ENCODE data around the gene KCNC1. TPM values are rescaled to one million over a fixed set of nuclear protein-coding genes. Genes with fewer than 3 reads are reported as not detected.

KCNC1 gene
- total and polyA plus RNA-seq, 2 experiments from 2014 or later: 0.11 TPM; not detected in 1

DNA sequence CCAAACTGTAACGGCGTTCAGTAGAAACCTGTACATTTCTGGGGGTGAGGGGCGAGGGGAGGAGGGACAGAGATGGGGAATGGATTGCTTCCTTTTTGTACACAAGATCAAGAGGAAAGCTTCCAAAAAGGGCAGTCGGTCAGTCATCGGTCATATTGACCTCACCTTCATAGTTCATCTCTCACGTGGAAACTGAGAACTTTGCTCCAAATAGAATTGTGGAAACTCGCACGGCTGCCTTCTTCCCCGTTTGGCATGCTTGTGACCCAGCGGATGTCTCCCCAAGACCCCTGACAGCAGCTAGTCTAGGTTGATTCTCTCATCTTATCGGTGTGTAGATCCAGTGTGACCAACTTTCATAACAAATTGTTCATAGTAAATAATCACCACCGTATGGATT lies 47.6 kb downstream of the KCNC1 start:
- Histone ChIP-seq H3F3A (replicated peaks; ENCODE audit: low read depth) (no peaks in the 10 kb centered on the region), H3K79me2 (replicated peaks; ENCODE audit: insufficient read depth) (no peaks in the 10 kb centered on the region), H3K27me3 (ENCODE audit: insufficient read depth) (no peaks in the 10 kb centered on the region), H3K36me3 (ENCODE audit: insufficient read depth) (no peaks in the 10 kb centered on the region), H3K4me1 (ENCODE audit: insufficient read depth) (no peaks in the 10 kb centered on the region), H4K20me1 (replicated peaks; ENCODE audit: insufficient read depth) (no peaks in the 10 kb centered on the region), H3K4me3 (no peak overlapping the region), H3K4me2 (no peak overlapping the region), H3K27ac (ENCODE audit: low read depth) (no peak overlapping the region), H2AFZ (no peak overlapping the region), H3K9me2 (ENCODE audit: insufficient read depth) (no peaks in the 10 kb centered on the region)
- Mint-ChIP-seq H3K4me1 (no peaks in the 10 kb centered on the region; the same call in 2 of the 3 replicates), H3K4me3 (no peak overlapping the region), H3K9me3 (no peaks in the 10 kb centered on the region), H3K27ac (no peak overlapping the region), H3K36me3 (ENCODE audit: low read depth) (no peaks in the 10 kb centered on the region; the same call in 2 of the 3 replicates), H3K27me3 (ENCODE audit: insufficient read depth, low read depth, poor library complexity) (peaks cover 6% of the 10 kb centered on the region)
- ATAC-seq (no peak), DNase-seq (ENCODE audit: low spot score) (no peak)
- no peak for TF ChIP-seq REST (IDR thresholded peaks at IDR 0.05; ENCODE audit: unreplicated experiment)

- DNase-seq (ENCODE audit: low spot score) (no peak), ATAC-seq (no peak)
- H3K4me3 ChIP-seq: no peak overlapping the region
- H3F3A ChIP-seq (replicated peaks; ENCODE audit: low read depth): no peaks in the 10 kb centered on the region
- Mint-ChIP-seq H3K27ac (no peak overlapping the region), H3K36me3 (ENCODE audit: low read depth) (no peaks in the 10 kb centered on the region; the same call in 2 of the 3 replicates), H3K27me3 (ENCODE audit: insufficient read depth, low read depth, poor library complexity) (peaks cover 6% of the 10 kb centered on the region), H3K4me1 (no peaks in the 10 kb centered on the region; the same call in 2 of the 3 replicates), H3K4me3 (no peak overlapping the region), H3K9me3 (no peaks in the 10 kb centered on the region)
- H3K4me2 ChIP-seq: no peak overlapping the region
- no peak overlapping the region for H3K27ac ChIP-seq (ENCODE audit: low read depth)
- no peaks in the 10 kb centered on the region for H3K4me1 ChIP-seq (ENCODE audit: insufficient read depth)
- no peaks in the 10 kb centered on the region for H3K9me2 ChIP-seq (ENCODE audit: insufficient read depth)
- no peaks in the 10 kb centered on the region for H4K20me1 ChIP-seq (replicated peaks; ENCODE audit: insufficient read depth)
- H3K79me2 ChIP-seq (replicated peaks; ENCODE audit: insufficient read depth): no peaks in the 10 kb centered on the region
- H3K36me3 ChIP-seq (ENCODE audit: insufficient read depth): no peaks in the 10 kb centered on the region
- no peaks in the 10 kb centered on the region for H3K27me3 ChIP-seq (ENCODE audit: insufficient read depth)
- H2AFZ ChIP-seq: no peak overlapping the region
- TF ChIP-seq, protein P1, sequence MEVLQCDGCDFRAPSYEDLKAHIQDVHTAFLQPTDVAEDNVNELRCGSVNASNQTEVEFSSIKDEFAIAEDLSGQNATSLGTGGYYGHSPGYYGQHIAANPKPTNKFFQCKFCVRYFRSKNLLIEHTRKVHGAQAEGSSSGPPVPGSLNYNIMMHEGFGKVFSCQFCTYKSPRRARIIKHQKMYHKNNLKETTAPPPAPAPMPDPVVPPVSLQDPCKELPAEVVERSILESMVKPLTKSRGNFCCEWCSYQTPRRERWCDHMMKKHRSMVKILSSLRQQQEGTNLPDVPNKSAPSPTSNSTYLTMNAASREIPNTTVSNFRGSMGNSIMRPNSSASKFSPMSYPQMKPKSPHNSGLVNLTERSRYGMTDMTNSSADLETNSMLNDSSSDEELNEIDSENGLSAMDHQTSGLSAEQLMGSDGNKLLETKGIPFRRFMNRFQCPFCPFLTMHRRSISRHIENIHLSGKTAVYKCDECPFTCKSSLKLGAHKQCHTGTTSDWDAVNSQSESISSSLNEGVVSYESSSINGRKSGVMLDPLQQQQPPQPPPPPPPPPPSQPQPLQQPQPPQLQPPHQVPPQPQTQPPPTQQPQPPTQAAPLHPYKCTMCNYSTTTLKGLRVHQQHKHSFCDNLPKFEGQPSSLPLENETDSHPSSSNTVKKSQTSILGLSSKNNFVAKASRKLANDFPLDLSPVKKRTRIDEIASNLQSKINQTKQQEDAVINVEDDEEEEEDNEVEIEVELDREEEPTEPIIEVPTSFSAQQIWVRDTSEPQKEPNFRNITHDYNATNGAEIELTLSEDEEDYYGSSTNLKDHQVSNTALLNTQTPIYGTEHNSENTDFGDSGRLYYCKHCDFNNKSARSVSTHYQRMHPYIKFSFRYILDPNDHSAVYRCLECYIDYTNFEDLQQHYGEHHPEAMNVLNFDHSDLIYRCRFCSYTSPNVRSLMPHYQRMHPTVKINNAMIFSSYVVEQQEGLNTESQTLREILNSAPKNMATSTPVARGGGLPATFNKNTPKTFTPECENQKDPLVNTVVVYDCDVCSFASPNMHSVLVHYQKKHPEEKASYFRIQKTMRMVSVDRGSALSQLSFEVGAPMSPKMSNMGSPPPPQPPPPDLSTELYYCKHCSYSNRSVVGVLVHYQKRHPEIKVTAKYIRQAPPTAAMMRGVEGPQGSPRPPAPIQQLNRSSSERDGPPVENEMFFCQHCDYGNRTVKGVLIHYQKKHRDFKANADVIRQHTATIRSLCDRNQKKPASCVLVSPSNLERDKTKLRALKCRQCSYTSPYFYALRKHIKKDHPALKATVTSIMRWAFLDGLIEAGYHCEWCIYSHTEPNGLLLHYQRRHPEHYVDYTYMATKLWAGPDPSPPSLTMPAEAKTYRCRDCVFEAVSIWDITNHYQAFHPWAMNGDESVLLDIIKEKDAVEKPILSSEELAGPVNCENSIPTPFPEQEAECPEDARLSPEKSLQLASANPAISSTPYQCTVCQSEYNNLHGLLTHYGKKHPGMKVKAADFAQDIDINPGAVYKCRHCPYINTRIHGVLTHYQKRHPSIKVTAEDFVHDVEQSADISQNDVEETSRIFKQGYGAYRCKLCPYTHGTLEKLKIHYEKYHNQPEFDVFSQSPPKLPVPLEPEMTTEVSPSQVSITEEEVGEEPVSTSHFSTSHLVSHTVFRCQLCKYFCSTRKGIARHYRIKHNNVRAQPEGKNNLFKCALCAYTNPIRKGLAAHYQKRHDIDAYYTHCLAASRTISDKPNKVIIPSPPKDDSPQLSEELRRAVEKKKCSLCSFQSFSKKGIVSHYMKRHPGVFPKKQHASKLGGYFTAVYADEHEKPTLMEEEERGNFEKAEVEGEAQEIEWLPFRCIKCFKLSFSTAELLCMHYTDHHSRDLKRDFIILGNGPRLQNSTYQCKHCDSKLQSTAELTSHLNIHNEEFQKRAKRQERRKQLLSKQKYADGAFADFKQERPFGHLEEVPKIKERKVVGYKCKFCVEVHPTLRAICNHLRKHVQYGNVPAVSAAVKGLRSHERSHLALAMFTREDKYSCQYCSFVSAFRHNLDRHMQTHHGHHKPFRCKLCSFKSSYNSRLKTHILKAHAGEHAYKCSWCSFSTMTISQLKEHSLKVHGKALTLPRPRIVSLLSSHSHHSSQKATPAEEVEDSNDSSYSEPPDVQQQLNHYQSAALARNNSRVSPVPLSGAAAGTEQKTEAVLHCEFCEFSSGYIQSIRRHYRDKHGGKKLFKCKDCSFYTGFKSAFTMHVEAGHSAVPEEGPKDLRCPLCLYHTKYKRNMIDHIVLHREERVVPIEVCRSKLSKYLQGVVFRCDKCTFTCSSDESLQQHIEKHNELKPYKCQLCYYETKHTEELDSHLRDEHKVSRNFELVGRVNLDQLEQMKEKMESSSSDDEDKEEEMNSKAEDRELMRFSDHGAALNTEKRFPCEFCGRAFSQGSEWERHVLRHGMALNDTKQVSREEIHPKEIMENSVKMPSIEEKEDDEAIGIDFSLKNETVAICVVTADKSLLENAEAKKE (CRISPR knock-in tag; IDR thresholded peaks at IDR 0.05): no peak
- TF ChIP-seq JUNB (IDR thresholded peaks at IDR 0.05; ENCODE audit: unreplicated experiment) (no peak), CREB1 (CRISPR knock-in tag; IDR thresholded peaks at IDR 0.05; ENCODE audit: low read depth) (no peak), POLR2AphosphoS5 (IDR thresholded peaks at IDR 0.05; ENCODE audit: low read depth) (no peak), ZNF114 (CRISPR knock-in tag; IDR thresholded peaks at IDR 0.05) (no peak)
- TF ChIP-seq, protein P2, sequence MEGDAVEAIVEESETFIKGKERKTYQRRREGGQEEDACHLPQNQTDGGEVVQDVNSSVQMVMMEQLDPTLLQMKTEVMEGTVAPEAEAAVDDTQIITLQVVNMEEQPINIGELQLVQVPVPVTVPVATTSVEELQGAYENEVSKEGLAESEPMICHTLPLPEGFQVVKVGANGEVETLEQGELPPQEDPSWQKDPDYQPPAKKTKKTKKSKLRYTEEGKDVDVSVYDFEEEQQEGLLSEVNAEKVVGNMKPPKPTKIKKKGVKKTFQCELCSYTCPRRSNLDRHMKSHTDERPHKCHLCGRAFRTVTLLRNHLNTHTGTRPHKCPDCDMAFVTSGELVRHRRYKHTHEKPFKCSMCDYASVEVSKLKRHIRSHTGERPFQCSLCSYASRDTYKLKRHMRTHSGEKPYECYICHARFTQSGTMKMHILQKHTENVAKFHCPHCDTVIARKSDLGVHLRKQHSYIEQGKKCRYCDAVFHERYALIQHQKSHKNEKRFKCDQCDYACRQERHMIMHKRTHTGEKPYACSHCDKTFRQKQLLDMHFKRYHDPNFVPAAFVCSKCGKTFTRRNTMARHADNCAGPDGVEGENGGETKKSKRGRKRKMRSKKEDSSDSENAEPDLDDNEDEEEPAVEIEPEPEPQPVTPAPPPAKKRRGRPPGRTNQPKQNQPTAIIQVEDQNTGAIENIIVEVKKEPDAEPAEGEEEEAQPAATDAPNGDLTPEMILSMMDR (conservative IDR thresholded peaks at IDR 0.05; ENCODE audit: low read depth in 2 of 2): no peak
These were observed 48.2 kb downstream of the KCNC1 start for GRCh38 chr11:17782603-17783337.

Data from GM23338 (cell line).